Inflammatory macrophage treated with lipopolysaccharide for 4 hours (primary cell): ENCODE measurements around the gene DNASE1L2.
"Not testable (repeated sequence)": the region's sequence is repeated elsewhere in the genome, so short reads cannot be mapped to it uniquely, and the experiment has no call there.

ENCODE experiments used
- DNase-seq: peaks from one replicate; pipeline ENCODE4 v3.0.0-alpha.2; 2020

The DNASE1L2 gene

GRCh38 chr16:2236337-2237101, at the start of gene DNASE1L2:
Gene DNASE1L2, plus strand, starts transcription at chr16:2236444. Its CDS starts 373 bp downstream, at chr16:2236817.
- DNase-seq = no peak

- DNase-seq = no peak
These were observed 49.7 kb upstream of the DNASE1L2 start for GRCh38 chr16:2186505-2186904.

GRCh38 chr16:2187212-2187611, 49.0 kb upstream of the DNASE1L2 start:
- DNase-seq = no peak

- DNase-seq = no peak
These were observed 47.8 kb upstream of the DNASE1L2 start for GRCh38 chr16:2188395-2188794.

- DNase-seq = no peak
These were observed 46.9 kb upstream of the DNASE1L2 start for GRCh38 chr16:2189252-2189893.

GRCh38 chr16:2190002-2190658, 46.1 kb upstream of the DNASE1L2 start:
- DNase-seq = no peak

GRCh38 chr16:2190659-2191445, 45.4 kb upstream of the DNASE1L2 start:
- no peak for DNase-seq

GRCh38 chr16:2191446-2191706, 44.9 kb upstream of the DNASE1L2 start:
- no peak for DNase-seq

GRCh38 chr16:2194166-2194834, 41.9 kb upstream of the DNASE1L2 start:
- DNase-seq = no peak

- DNase-seq = peak; percentile 27
These were observed 41.4 kb upstream of the DNASE1L2 start for GRCh38 chr16:2194852-2195321.

GRCh38 chr16:2195322-2196161, 40.7 kb upstream of the DNASE1L2 start:
- no peak for DNase-seq

- peak; percentile 33 for DNase-seq
These were observed 39.9 kb upstream of the DNASE1L2 start, which contains the start of gene CASKIN1 for GRCh38 chr16:2196162-2196980. Gene CASKIN1, minus strand, starts transcription at chr16:2196605. Its CDS starts 173 bp downstream, at chr16:2196432.

- DNase-seq = no peak
These were observed 39.2 kb upstream of the DNASE1L2 start for GRCh38 chr16:2196981-2197511.

GRCh38 chr16:2197765-2198164, 38.5 kb upstream of the DNASE1L2 start:
- no peak for DNase-seq

- no peak for DNase-seq
These were observed 38.0 kb upstream of the DNASE1L2 start for GRCh38 chr16:2198283-2198682.

GRCh38 chr16:2199095-2199494, 37.1 kb upstream of the DNASE1L2 start:
- DNase-seq = no peak

GRCh38 chr16:2199621-2200139, 36.6 kb upstream of the DNASE1L2 start:
- DNase-seq = no peak

- DNase-seq = no peak
These were observed 35.9 kb upstream of the DNASE1L2 start for GRCh38 chr16:2200313-2200712.

GRCh38 chr16:2203119-2203688, 33.0 kb upstream of the DNASE1L2 start:
- not testable (repeated sequence) for DNase-seq
